Measurements from ENCODE around the gene FNDC7. TPM values are rescaled to one million over a fixed set of nuclear protein-coding genes. Genes with fewer than 3 reads are reported as not detected.
"Not testable (repeated sequence)": the region's sequence is repeated elsewhere in the genome, so short reads cannot be mapped to it uniquely, and the experiment has no call there.

The FNDC7 gene
- total and polyA plus RNA-seq, 9 donors = 0.11 TPM; not detected in 8

DNA sequence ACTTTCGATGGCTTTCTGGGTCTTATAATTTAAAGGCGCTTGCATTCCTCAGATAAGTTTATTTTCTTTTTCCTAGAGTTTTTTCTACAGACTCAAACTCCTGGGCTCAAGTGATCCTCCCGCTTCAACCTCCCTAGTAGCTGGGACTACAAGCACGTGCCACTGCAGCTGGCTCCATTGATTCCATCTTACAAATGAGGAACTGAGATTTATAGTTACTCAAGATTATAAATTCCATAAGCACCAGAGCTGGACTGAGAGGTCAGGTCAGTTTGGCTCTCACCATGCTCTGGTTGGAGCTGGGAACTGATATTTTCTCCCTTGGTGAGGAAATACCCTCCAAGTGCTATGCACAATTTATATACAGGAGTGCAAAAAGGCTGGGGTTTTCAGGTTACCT is 34.0 kb upstream of the FNDC7 start:
- WGBS (ENCODE audit: insufficient coverage) = no CpG with 5 or more reads among the region's 4 CpGs
- Histone ChIP-seq H3K4me3 (ENCODE audit: low read length) (no peak overlapping the region), H3K27me3 (ENCODE audit: control insufficient read depth, insufficient read depth, low read length) (no peaks in the 10 kb centered on the region), H3K36me3 (ENCODE audit: control insufficient read depth, insufficient read depth, low read length) (no peaks in the 10 kb centered on the region), H3K4me1 (ENCODE audit: control insufficient read depth, insufficient read depth, low read length) (no peaks in the 10 kb centered on the region), H3K9me3 (replicated peaks; ENCODE audit: control insufficient read depth, low read depth, low read length) (no peaks in the 10 kb centered on the region), H3K27ac (ENCODE audit: low read length) (no peak overlapping the region)
- DNase-seq = no peak

DNA sequence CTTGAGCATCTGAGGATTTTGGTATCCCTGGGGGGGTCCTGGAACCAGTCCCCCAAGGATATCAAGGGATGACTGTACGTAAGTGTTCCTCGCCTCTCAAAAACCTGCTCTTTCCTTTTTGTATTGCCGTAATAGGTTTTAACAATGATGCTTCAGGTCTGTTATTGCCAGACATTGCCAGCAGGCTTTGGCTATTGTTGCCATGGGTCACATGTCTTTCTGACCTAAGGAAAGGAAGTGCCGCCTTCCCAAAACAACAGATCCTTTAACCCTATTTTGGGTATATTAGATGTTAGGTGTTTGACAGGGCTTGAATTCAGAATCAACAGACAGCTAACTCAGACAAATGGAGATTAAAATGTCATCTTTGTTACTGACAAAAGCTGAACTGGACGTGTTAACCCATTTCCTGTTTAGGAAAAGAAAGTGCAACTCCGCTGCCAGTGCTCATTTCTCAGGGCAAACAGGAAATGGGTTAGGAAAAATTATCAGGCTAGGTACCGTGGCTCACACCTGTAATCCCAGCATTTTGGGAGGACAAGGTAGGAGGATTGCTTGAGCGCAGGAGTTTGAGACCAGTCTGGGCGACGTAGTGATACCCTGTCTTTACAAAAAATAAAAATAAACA is 33.0 kb upstream of the FNDC7 start:
- Histone ChIP-seq H3K9me3 (replicated peaks; ENCODE audit: control insufficient read depth, low read depth, low read length) (no peaks in the 10 kb centered on the region), H3K4me3 (ENCODE audit: low read length) (no peak overlapping the region), H3K36me3 (ENCODE audit: control insufficient read depth, insufficient read depth, low read length) (no peaks in the 10 kb centered on the region), H3K27me3 (ENCODE audit: control insufficient read depth, insufficient read depth, low read length) (no peaks in the 10 kb centered on the region), H3K27ac (ENCODE audit: low read length) (no peak overlapping the region), H3K4me1 (ENCODE audit: control insufficient read depth, insufficient read depth, low read length) (no peaks in the 10 kb centered on the region)
- DNase-seq = no peak
- 30% methylated on average over 3 of the region's 10 CpGs for WGBS (ENCODE audit: insufficient coverage)

DNA sequence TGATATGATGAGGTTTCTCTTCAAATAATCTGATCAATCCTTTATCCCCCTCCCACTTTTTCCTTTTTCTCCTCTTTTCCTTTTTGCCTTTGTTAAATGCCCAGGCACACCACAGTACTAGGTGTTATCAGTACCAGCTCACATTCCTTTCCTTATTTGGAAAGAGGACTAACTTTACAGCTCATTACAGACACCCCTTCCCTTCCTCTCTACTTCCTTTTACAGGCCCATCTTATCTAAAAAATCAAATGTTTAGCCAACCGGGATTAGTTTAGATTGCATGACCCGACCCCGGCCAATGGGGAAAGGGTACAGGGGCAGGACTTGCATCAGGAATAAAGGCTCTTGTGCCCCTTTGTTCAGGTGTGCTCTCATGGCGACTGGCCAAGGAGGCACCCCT is 31.0 kb upstream of the FNDC7 start:
- WGBS (ENCODE audit: insufficient coverage) = no CpG with 5 or more reads among the region's 4 CpGs
- H3K4me3 ChIP-seq (ENCODE audit: low read length); H3K4me1 ChIP-seq (ENCODE audit: control insufficient read depth, insufficient read depth, low read length); H3K36me3 ChIP-seq (ENCODE audit: control insufficient read depth, insufficient read depth, low read length); H3K9me3 ChIP-seq (replicated peaks; ENCODE audit: control insufficient read depth, low read depth, low read length); H3K27ac ChIP-seq (ENCODE audit: low read length); DNase-seq; H3K27me3 ChIP-seq (ENCODE audit: control insufficient read depth, insufficient read depth, low read length): not testable (repeated sequence)

DNA sequence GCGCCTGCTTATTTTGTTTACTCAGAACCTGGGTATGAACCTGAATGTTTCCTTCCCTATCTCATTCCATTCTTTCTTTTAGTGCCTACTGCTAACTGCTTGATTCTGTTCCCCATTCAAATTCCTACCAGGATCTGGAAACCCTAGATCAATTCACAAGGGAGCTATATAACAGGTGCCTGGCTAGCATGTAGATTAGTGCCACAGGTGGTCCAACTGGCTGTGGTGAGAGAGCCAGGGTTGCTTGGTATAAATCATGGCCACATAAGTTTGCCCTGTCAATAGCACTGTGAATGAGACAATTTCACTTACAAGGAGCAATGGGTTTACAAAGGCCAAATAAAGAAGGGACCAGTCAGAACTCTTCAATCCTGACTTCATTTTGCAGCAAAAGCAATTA is 27.2 kb upstream of the FNDC7 start:
- no peaks in the 10 kb centered on the region for H3K36me3 ChIP-seq (ENCODE audit: control insufficient read depth, insufficient read depth, low read length)
- H3K4me1 ChIP-seq (ENCODE audit: control insufficient read depth, insufficient read depth, low read length) = peaks cover 4% of the 10 kb centered on the region
- H3K4me3 ChIP-seq (ENCODE audit: low read length) = no peak overlapping the region
- H3K27ac ChIP-seq (ENCODE audit: low read length) = no peak overlapping the region
- DNase-seq = peak; percentile 26
- no peaks in the 10 kb centered on the region for H3K9me3 ChIP-seq (replicated peaks; ENCODE audit: control insufficient read depth, low read depth, low read length)
- 60% methylated on average over 1 of the region's 1 CpG for WGBS (ENCODE audit: insufficient coverage)
- H3K27me3 ChIP-seq (ENCODE audit: control insufficient read depth, insufficient read depth, low read length) = no peaks in the 10 kb centered on the region

DNA sequence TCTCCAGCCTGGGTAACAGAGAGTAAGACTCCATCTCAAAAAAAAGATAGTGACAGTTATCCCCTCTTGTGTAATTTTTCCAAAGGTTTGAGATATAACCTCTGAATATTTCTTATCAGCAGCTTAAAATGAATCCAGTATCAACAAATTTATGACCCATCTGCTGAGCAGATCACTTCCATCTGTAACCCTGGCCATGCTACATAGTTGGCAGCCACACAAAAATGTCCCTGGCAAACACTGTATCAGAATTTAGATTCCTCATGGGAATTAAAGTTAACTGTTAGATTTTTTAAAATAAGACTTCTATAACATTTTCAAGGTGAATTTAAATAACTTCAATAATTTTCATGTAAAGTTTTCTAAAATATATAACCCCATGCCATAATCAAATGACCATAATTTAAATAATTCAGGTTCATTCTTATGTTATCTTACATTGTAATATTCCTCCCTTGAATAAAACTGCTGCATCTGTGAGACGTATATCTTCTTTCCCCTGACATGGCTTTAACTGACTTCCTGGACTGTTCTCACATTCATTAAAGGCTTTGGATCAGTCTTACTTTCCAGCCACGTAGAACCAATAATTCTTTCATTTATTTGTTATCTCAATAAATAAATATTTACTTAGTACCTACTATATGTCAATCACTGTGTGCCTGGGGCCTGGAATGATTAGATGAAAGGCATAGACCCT is 25.9 kb upstream of the FNDC7 start:
- Histone ChIP-seq H3K4me3 (ENCODE audit: low read length) (no peak overlapping the region), H3K36me3 (ENCODE audit: control insufficient read depth, insufficient read depth, low read length) (no peaks in the 10 kb centered on the region), H3K27ac (ENCODE audit: low read length) (no peak overlapping the region), H3K27me3 (ENCODE audit: control insufficient read depth, insufficient read depth, low read length) (no peaks in the 10 kb centered on the region), H3K9me3 (replicated peaks; ENCODE audit: control insufficient read depth, low read depth, low read length) (no peaks in the 10 kb centered on the region), H3K4me1 (ENCODE audit: control insufficient read depth, insufficient read depth, low read length) (peaks cover 7% of the 10 kb centered on the region)
- 20% methylated on average over 1 of the region's 2 CpGs for WGBS (ENCODE audit: insufficient coverage)
- DNase-seq = peak; percentile 29

DNA sequence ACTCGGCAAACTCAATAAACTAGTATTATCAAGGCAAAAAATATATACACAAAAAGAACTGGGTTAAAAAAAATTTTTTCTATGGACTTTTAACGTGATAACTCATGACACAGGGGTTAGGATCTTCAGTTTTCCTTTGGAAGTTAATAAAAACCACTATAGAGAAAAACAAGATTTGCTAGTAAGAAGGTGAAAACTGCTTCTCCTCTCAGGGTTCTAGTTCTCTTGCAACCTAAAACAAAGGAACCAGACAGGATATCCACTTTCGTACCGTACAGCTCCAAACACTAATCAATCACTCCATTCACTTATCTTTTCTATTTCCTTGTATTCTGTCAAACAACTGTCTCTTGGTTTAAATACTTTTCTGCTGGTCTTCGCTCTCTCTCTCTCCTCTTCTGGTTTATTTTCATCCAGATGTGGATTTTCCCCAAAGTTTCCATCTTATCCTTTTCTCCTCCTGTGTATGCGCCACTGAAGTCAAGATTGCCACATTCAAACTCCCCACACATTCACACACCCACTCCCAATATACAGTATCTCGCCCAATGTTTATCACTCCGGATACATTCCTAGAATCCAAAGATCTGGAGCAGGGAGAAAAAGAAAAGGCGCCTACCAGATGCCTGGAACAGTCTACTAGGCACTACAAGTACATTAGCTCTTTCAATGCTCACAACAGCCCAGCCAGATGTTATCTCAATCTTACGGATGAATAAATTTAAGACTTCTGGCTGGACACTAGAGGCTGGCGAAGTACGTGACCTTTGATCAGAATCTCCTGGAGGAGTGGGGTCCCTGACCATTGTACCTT is 21.4 kb upstream of the FNDC7 start:
- no peaks in the 10 kb centered on the region for H3K9me3 ChIP-seq (replicated peaks; ENCODE audit: control insufficient read depth, low read depth, low read length)
- DNase-seq = no peak
- no peaks in the 10 kb centered on the region for H3K27me3 ChIP-seq (ENCODE audit: control insufficient read depth, insufficient read depth, low read length)
- peak overlapping the region; percentile 89 for H3K4me3 ChIP-seq (ENCODE audit: low read length)
- H3K27ac ChIP-seq (ENCODE audit: low read length) = peak overlapping the region; percentile 99
- peaks cover 6% of the 10 kb centered on the region for H3K4me1 ChIP-seq (ENCODE audit: control insufficient read depth, insufficient read depth, low read length)
- 25% methylated on average over 8 of the region's 12 CpGs for WGBS (ENCODE audit: insufficient coverage)
- no peaks in the 10 kb centered on the region for H3K36me3 ChIP-seq (ENCODE audit: control insufficient read depth, insufficient read depth, low read length)

DNA sequence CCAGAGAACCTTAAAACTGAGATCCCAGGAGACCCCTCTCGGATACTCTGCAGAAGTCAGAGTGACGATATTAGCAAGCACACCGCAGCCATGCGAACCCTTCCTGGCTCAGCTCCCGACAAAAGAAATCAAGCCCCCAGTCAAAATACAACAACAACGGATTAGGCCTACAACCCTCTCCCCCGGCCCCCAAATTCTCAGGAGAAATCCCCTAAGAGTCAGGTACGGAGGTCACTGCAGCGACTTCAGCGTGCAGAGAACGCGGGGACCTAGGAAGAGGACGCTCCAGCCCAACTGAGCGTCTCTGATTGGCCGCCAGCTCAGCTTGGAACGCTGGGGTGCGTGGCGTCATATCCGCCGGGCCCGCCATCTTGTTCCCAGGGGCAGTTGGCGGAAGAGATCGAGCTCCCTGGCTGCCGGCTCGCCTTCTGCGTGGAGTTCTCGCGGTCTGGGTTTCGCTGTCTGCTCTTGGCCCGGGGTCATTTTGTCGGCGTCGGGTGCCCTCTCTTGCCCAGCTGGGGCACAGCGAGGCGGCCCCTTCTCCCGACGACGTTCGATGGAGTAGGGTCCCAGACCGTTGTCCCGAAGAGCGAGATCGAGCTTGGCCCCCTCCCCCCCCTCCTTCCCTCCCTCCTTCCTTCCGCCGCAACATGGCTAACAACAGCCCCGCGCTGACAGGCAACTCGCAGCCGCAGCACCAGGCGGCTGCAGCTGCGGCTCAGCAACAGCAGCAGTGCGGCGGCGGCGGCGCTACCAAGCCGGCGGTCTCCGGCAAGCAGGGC is 20.6 kb upstream of the FNDC7 start, which contains the start of gene PRPF38B:
Gene PRPF38B (plus strand): TSS at position 369 of the 782 bp plus-strand sequence. CDS start 282 bp downstream, at position 651.
- under 1% methylated on average over 58 of the region's 59 CpGs for WGBS (ENCODE audit: insufficient coverage)
- Histone ChIP-seq H3K4me1 (ENCODE audit: control insufficient read depth, insufficient read depth, low read length) (peaks cover 3% of the 10 kb centered on the region), H3K27ac (ENCODE audit: low read length) (peak within 1 kb of the TSS; percentile 99)

DNA sequence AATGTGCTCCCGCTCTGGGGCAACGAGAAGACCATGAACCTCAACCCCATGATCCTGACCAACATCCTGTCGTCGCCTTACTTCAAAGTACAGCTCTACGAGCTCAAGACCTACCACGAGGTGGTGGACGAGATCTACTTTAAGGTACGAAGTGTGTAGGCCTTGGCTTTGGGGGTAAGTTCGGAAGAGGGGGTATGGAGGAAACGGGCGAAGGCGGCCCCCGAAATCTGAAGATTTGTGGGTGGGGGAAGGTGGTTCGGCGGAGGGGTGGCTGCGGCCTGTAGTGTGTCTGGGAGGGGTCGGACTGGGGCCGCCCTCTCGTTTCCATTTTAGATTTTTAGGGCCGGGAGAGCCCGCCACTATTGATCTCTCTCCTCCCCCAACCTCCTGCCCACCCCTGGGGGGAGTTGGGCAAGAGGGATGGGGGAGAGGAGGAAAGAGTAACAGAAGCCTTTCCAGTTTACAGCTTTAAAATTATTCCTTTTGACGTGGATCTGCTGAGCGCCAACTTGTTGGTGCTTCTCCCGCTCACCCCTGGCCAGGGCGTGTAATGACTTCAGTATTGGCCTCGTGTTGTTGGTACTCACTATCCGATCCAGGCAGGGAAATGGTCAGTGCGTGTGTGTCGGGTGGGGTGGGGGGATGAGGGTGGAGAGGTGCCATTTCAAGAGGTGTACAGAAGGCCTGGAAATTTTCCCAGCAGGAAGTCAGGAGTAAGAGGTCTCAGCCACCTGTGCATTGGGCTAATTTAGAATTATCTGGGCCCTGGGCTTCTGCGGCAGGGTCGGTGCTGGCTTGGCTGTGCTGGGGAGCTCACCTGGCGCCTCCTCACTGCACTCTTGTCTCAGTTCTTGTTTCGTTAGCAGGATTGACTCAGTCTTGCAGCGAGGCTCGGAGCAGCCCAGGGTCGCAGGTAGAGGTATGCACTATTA is 19.7 kb upstream of the FNDC7 start:
- peaks cover 3% of the 10 kb centered on the region for H3K4me1 ChIP-seq (ENCODE audit: control insufficient read depth, insufficient read depth, low read length)
- WGBS (ENCODE audit: insufficient coverage) = 1% methylated on average over 20 of the region's 36 CpGs
- no peaks in the 10 kb centered on the region for H3K27me3 ChIP-seq (ENCODE audit: control insufficient read depth, insufficient read depth, low read length)

More for the DNA sequence above, 20.6 kb upstream of the FNDC7 start, which contains the start of gene PRPF38B:
- Histone ChIP-seq H3K36me3 (ENCODE audit: control insufficient read depth, insufficient read depth, low read length) (peaks cover 3% of the 10 kb centered on the region), H3K9me3 (replicated peaks; ENCODE audit: control insufficient read depth, low read depth, low read length) (no peaks in the 10 kb centered on the region), H3K4me3 (ENCODE audit: low read length) (peak within 1 kb of the TSS; percentile 89), H3K27me3 (ENCODE audit: control insufficient read depth, insufficient read depth, low read length) (no peaks in the 10 kb centered on the region)
- peak; percentile 98 for DNase-seq

DNA sequence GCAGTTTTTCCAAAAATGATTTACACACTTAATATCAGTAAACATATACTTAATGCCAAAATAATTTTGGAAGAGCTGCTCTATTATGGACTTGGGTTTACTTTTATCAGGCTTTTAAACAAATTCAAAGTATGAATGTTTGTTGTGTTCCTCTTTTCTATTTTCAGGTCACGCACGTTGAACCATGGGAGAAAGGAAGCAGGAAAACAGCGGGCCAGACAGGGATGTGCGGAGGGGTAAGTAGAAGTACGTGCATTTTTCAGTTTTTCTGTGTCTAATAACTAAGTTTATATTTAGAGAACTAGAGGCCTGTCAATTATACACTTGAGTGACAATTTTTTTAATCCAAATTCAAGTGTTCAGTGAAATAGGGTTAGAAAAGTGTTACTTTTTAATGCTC is 17.2 kb upstream of the FNDC7 start:
- no peak overlapping the region for H3K27ac ChIP-seq (ENCODE audit: low read length)
- no peaks in the 10 kb centered on the region for H3K27me3 ChIP-seq (ENCODE audit: control insufficient read depth, insufficient read depth, low read length)
- H3K4me3 ChIP-seq (ENCODE audit: low read length) = no peak overlapping the region
- no CpG with 5 or more reads among the region's 5 CpGs for WGBS (ENCODE audit: insufficient coverage)
- peaks cover 3% of the 10 kb centered on the region for H3K4me1 ChIP-seq (ENCODE audit: control insufficient read depth, insufficient read depth, low read length)
- DNase-seq = peak; percentile 40
- peaks cover 21% of the 10 kb centered on the region for H3K36me3 ChIP-seq (ENCODE audit: control insufficient read depth, insufficient read depth, low read length)
- no peaks in the 10 kb centered on the region for H3K9me3 ChIP-seq (replicated peaks; ENCODE audit: control insufficient read depth, low read depth, low read length)

More for the DNA sequence above, 19.7 kb upstream of the FNDC7 start:
- H3K9me3 ChIP-seq (replicated peaks; ENCODE audit: control insufficient read depth, low read depth, low read length) = no peaks in the 10 kb centered on the region
- peak; percentile 88 for DNase-seq
- peaks cover 6% of the 10 kb centered on the region for H3K36me3 ChIP-seq (ENCODE audit: control insufficient read depth, insufficient read depth, low read length)
- H3K27ac ChIP-seq (ENCODE audit: low read length) = peak overlapping the region; percentile 99
- H3K4me3 ChIP-seq (ENCODE audit: low read length) = peak overlapping the region; percentile 89

All from muscle of leg (tissue), 11 donors.